Endothelial cell of umbilical vein (primary cell): Measurements from ENCODE around the gene CS. TPM values are rescaled to one million over a fixed set of nuclear protein-coding genes. Genes with fewer than 3 reads are reported as not detected.
A peak's percentile ranks its signal among the peaks of the same experiment; 100 is the strongest.

Experiments used
- BruUV-seq: library from RNA; stranded (reverse); fragments of 400-500 nt; replicated peaks from 2 replicates; lab custom pipeline; 2021; lab: Mats Ljungman, UMichigan
- CTCF ChIA-PET: fragments of 300-600, 350-600 bp; sonication (Branson Sonifier 250); formaldehyde crosslinking; loops from one replicate; lab custom pipeline; 2021; ENCODE audit warnings: antibody characterized with exemption, inconsistent platforms; lab: Charles Lee
- POLR2A ChIA-PET: fragments of 300-600, 350-600 bp; sonication (Branson Sonifier 250); formaldehyde crosslinking; loops from one replicate; lab custom pipeline; 2021; ENCODE audit warnings: antibody characterized with exemption, inconsistent platforms; lab: Charles Lee
- DNase-seq: peaks from one replicate; pipeline ENCODE4 v3.0.0-alpha.2; 2011; ENCODE audit warnings: low read depth, low spot score
- FAIRE-seq: peaks from 2 replicates; lab custom pipeline; 2011; peaks lifted over from hg19 to GRCh38; lab: Jason Lieb, UNC
- H2AFZ ChIP-seq: 2 replicates; pipeline ENCODE4 v1.6.0; 2012; ENCODE audit warnings: low read depth, low read length, control low read depth, inconsistent platforms
- H3K27ac ChIP-seq: 2 replicates; pipeline ENCODE4 v1.5.1; 2011; ENCODE audit warnings: low read depth, mild to moderate bottlenecking, control low read depth, low read length, moderate library complexity; ENCODE audit not compliant: insufficient read depth
- H3K27me3 ChIP-seq, 2 experiments: 2 replicates each; pipeline versions ENCODE4 v1.6.0 to v1.6.1; 2011; ENCODE audit warnings: low read length in 2 of 2, mixed read lengths in 1 of 2; ENCODE audit not compliant: control insufficient read depth in 2 of 2, insufficient read depth in 2 of 2
- H3K36me3 ChIP-seq, 2 experiments: 2 replicates in 1 of 2; 3 replicates in 1 of 2; pipeline ENCODE4 v1.5.1; 2011; ENCODE audit warnings: low read length in 2 of 2, mild to moderate bottlenecking in 1 of 2, moderate library complexity in 1 of 2; ENCODE audit not compliant: control insufficient read depth in 2 of 2, insufficient read depth in 2 of 2; ENCODE audit errors: extremely low read depth in 1 of 2
- H3K4me1 ChIP-seq: 3 replicates; pipeline ENCODE4 v1.5.1; 2011; ENCODE audit warnings: mild to moderate bottlenecking, low read length; ENCODE audit not compliant: control insufficient read depth, insufficient read depth; ENCODE audit errors: extremely low read depth
- H3K4me2 ChIP-seq: 2 replicates; pipeline ENCODE4 v1.6.1; 2011; ENCODE audit warnings: low read length, control low read depth, mixed read lengths; ENCODE audit not compliant: insufficient read depth
- H3K4me3 ChIP-seq, 3 experiments: fragments of 200-600 bp in 1 of 3; sonication (generic), shearing (Covaris generic) in 1 of 3; replicated peaks in 1 of 3; 2 replicates each; pipeline ENCODE4 v1.5.1; 2011 to 2016; ENCODE audit warnings: control low read depth in 3 of 3, low read length in 3 of 3, mild to moderate bottlenecking in 2 of 3, inconsistent platforms in 1 of 3, low read depth in 1 of 3, moderate library complexity in 1 of 3; ENCODE audit not compliant: insufficient read depth in 1 of 3
- H3K79me2 ChIP-seq: 2 replicates; pipeline ENCODE4 v1.6.0; 2012; ENCODE audit warnings: low read length, inconsistent platforms; ENCODE audit not compliant: control insufficient read depth, insufficient read depth
- H3K9ac ChIP-seq: replicated peaks from 2 replicates; pipeline ENCODE3; 2011; ENCODE audit warnings: low read length, control low read depth; ENCODE audit not compliant: insufficient read depth; ENCODE audit errors: extremely low read depth
- H3K9me1 ChIP-seq: replicated peaks from 3 replicates; pipeline ENCODE4 v1.6.0; 2011; ENCODE audit warnings: mild to moderate bottlenecking, low read length; ENCODE audit not compliant: control insufficient read depth, insufficient read depth; ENCODE audit errors: extremely low read depth
- H3K9me3 ChIP-seq: replicated peaks from 2 replicates; pipeline ENCODE4 v1.5.1; 2012; ENCODE audit warnings: low read length, inconsistent platforms; ENCODE audit not compliant: control insufficient read depth, insufficient read depth
- H4K20me1 ChIP-seq: replicated peaks from 2 replicates; pipeline ENCODE3; 2011; ENCODE audit warnings: mild to moderate bottlenecking, low read length; ENCODE audit not compliant: control insufficient read depth, insufficient read depth; ENCODE audit errors: extremely low read depth
- CTCF ChIP-seq, 2 donors: IDR thresholded peaks; 1 replicate in 1 of 2; 2 replicates in 1 of 2; pipeline ENCODE4 v1.5.1; 2011; ENCODE audit warnings: low read length in 2 of 2, mild to moderate bottlenecking in 2 of 2, moderate library complexity in 2 of 2, control low read depth in 1 of 2, inconsistent platforms in 1 of 2, low read depth in 1 of 2; ENCODE audit not compliant: insufficient read depth in 1 of 2; ENCODE audit errors: extremely low read depth in 1 of 2
- FOS ChIP-seq: IDR thresholded peaks from 2 replicates; pipeline ENCODE4 v1.6.1; 2011; ENCODE audit warnings: mild to moderate bottlenecking, low read length, moderate library complexity, borderline replicate concordance; ENCODE audit not compliant: insufficient read depth
- MAX ChIP-seq: IDR thresholded peaks from 2 replicates; pipeline ENCODE4 v1.6.1; 2011; ENCODE audit not compliant: insufficient read depth, insufficient read length
- POLR2A ChIP-seq: IDR thresholded peaks from 2 replicates; pipeline ENCODE4 v1.6.1; 2012; ENCODE audit warnings: low read depth, mild to moderate bottlenecking, control low read depth, low read length
- dilution Hi-C: fragments of 300-500 bp; cut with MboI; formaldehyde crosslinking; loops from one replicate; pipeline ENCODE4 v1.15.0; 2019; ENCODE audit warnings: low sequenced_read_pairs; ENCODE audit not compliant: extremely low pct_ligation_motif_present
- intact Hi-C: fragments of 100-400 bp; cut with micrococcal nuclease; formaldehyde crosslinking; loops from one replicate; pipeline ENCODE4 v1.10.0; 2022
- polyA plus RNA-seq, 4 experiments: library from polyadenylated mRNA; depleted of rRNA in 3 of 4; stranded (reverse) in 3 of 4; unstranded in 1 of 4; fragments of >200 nt; gene quantifications; 2 replicates each; pipeline versions ENCODE4 v1.2.1 to v1.2.3, GENCODE V29; 2011 to 2012; ENCODE audit warnings: missing spikeins in 1 of 4
- total RNA-seq: library from RNA; stranded (reverse); gene quantifications from 2 replicates; pipeline ENCODE4 v1.2.3, GENCODE V29; 2021

The CS gene
- total and polyA plus RNA-seq, 2 donors (not counting 3 experiments of a cell fraction or from before 2014, with no cell fraction given) = 129 to 312 TPM

- FAIRE-seq (peak; percentile 79), DNase-seq (peak; percentile 45)
- H3K27ac ChIP-seq = peak overlapping the region; percentile 22
- no peak for TF ChIP-seq MAX
- TF ChIP-seq FOS = no peak
- peak in 1 of 2 donors; percentile 14 for TF ChIP-seq CTCF (IDR thresholded peaks at IDR 0.05; ENCODE audit: extremely low read depth in 1 of 2, insufficient read depth in 1 of 2, low read depth in 1 of 2, low read length in 2 of 2)
- no peak for TF ChIP-seq POLR2A
- no peaks in the 10 kb centered on the region for H3K9me1 ChIP-seq
- H3K36me3 ChIP-seq = peaks cover 22 to 31% of the 10 kb centered on the region in 2 experiments
- H2AFZ ChIP-seq = peak overlapping the region; percentile 68
- H3K9me3 ChIP-seq = no peaks in the 10 kb centered on the region
- intact Hi-C loops = loop anchor here (1.0 kb wide), 4 partner anchors 9 to 139 kb away; partner anchors contain the start of genes COQ10A, NABP2 and ZC3H10
- H3K9ac ChIP-seq = peak overlapping the region; percentile 81
- H4K20me1 ChIP-seq = no peaks in the 10 kb centered on the region
- TSS peak; percentile 32 for BruUV-seq
- H3K4me1 ChIP-seq = peaks cover 18% of the 10 kb centered on the region
- H3K4me2 ChIP-seq = peak overlapping the region; percentile 81
- H3K79me2 ChIP-seq = peaks cover 26% of the 10 kb centered on the region
- peak overlapping the region; percentile 84 to 96 (median 91) for H3K4me3 ChIP-seq
- dilution Hi-C loops = no loop called here
- POLR2A ChIA-PET = interaction anchor here (1.6 kb wide), 1 partner anchor 36 kb away, joined by 3 read pairs; the partner anchor contains the start of gene RNF41
- no peaks in the 10 kb centered on the region for H3K27me3 ChIP-seq
- CTCF ChIA-PET = interaction anchor here (0.6 to 4.0 kb wide), 19 partner anchors 9 to 323 kb away, joined by 3 to 50 read pairs (median 4); partner anchors contain the start of genes COQ10A, RNF41, SMARCC2 and ZC3H10
Measured at GRCh38 chr12:56257491-56258067, 42.6 kb downstream of the CS start.
